ENCODE results near the gene VPS13D.
A peak's percentile ranks its signal among the peaks of the same experiment; 100 is the strongest.

Gene VPS13D

GRCh38 chr1:12460911-12461621, 231.2 kb downstream of the VPS13D start:
- peak; percentile 68 for DNase-seq (ENCODE audit: low read depth)
- no peak overlapping the region for H3K4me3 ChIP-seq (ENCODE audit: low read depth, low read length)
- no peak for TF ChIP-seq CTCF (IDR thresholded peaks at IDR 0.05; ENCODE audit: control insufficient read depth, extremely low read depth, insufficient read depth)

- H3K4me3 ChIP-seq (ENCODE audit: low read depth, low read length) = no peak overlapping the region
- no peak for TF ChIP-seq CTCF (IDR thresholded peaks at IDR 0.05; ENCODE audit: control insufficient read depth, extremely low read depth, insufficient read depth)
- no peak for DNase-seq (ENCODE audit: low read depth)
These were observed 231.9 kb downstream of the VPS13D start for GRCh38 chr1:12461754-12462153.

- TF ChIP-seq CTCF (IDR thresholded peaks at IDR 0.05; ENCODE audit: control insufficient read depth, extremely low read depth, insufficient read depth) = no peak
- no peak for DNase-seq (ENCODE audit: low read depth)
- no peak overlapping the region for H3K4me3 ChIP-seq (ENCODE audit: low read depth, low read length)
These were observed 232.8 kb downstream of the VPS13D start for GRCh38 chr1:12462586-12462985.

DNA sequence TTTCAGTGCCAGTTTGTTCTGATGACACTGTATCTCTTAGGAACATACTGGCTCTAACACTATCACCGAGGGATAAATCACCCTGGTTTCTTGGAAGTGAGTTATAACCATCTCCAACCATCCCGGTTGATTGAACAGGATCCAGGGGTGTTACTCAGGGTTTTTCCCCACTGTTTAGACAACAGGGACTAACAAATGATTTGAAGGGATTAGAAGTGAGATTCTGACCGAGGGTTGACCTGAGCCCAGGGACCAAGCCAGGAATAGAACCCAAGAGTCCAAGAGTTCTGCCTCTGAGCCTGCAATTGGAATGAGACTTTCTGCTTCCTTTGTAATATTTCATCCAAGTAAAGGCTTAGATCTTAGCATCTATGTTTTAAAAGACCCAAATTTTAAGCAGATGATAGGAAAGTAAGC, 234.2 kb downstream of the VPS13D start:
- DNase-seq (ENCODE audit: low read depth) = no peak
- no peak overlapping the region for H3K4me3 ChIP-seq (ENCODE audit: low read depth, low read length)
- no peak for TF ChIP-seq CTCF (IDR thresholded peaks at IDR 0.05; ENCODE audit: control insufficient read depth, extremely low read depth, insufficient read depth)

DNA sequence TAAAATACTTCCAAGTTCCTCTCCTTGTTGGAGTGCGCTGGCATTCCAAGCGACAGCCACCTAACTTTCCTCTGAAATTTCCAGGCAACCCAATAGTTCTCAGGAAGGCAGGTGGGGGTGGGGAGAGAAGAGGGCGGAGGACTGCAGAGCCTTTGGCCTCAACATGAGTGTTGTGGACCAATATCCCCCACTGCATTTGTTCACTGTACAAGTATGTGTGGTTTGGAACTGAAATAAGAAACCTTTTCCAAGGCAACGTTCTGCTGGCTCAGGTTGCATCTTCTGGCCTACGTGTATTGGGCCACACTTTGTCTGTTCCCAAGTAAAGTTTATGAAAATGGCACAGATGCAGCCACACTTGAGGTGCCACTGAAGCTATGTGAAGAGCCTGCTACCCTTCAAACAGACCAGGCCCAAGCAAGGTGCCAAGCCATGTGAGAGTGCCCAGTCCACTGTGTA, 234.8 kb downstream of the VPS13D start:
- DNase-seq (ENCODE audit: low read depth) = peak; percentile 96
- no peak for TF ChIP-seq CTCF (IDR thresholded peaks at IDR 0.05; ENCODE audit: control insufficient read depth, extremely low read depth, insufficient read depth)
- no peak overlapping the region for H3K4me3 ChIP-seq (ENCODE audit: low read depth, low read length)

DNA sequence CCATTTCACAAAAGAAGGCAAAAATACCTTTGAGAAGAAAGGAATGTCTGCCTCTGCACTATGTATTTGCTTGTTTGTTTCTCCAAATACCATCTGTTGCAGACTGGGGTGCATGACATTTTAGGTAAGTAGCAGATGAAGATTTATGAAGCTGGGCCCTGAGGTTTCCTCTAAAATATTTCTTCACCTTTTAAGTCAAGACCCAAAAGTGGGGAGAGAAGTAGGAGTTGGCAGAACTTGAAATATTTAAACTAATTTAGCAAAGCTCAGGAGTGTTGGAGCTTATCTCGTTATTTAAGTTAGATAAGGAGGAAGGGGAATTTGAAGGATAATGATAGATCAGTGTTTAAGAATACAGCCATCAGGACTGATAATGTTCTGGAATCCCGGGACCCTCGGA, 235.3 kb downstream of the VPS13D start:
- no peak for TF ChIP-seq CTCF (IDR thresholded peaks at IDR 0.05; ENCODE audit: control insufficient read depth, extremely low read depth, insufficient read depth)
- no peak overlapping the region for H3K4me3 ChIP-seq (ENCODE audit: low read depth, low read length)
- DNase-seq (ENCODE audit: low read depth) = no peak

GRCh38 chr1:12466816-12467215, 237.0 kb downstream of the VPS13D start:
- no peak for DNase-seq (ENCODE audit: low read depth)
- H3K4me3 ChIP-seq (ENCODE audit: low read depth, low read length) = no peak overlapping the region
- TF ChIP-seq CTCF (IDR thresholded peaks at IDR 0.05; ENCODE audit: control insufficient read depth, extremely low read depth, insufficient read depth) = no peak

Measured in LNCaP clone FGC (cell line).